ENCODE results near the gene TTC3. TPM values are rescaled to one million over a fixed set of nuclear protein-coding genes. Genes with fewer than 3 reads are reported as not detected.

Gene TTC3
- polyA plus RNA-seq, 1 donor: 107 TPM

DNA sequence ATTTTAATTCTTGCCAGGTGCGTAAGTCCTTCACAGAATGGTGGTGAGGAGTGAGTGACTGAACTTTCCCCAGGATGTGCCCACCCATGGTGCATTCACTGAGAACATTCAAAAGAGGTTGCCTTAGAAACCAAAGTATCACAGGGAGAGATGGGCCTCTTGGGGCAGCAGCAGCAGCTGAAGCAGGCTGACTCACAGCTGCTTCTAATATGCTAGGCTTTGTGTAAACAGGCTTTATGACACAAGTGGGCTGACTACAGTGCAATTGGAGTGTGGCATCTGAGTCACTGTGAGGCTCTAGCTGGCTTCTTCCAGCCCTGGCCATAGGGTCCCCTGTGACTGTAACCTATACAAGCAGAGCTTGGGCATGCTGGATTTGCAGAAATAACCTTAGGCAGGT lies 12.8 kb upstream of the TTC3 start:
- DNase-seq: peak; percentile 67

- DNase-seq: no peak
Measured at GRCh38 chr21:37061926-37062592, 11.0 kb upstream of the TTC3 start.

- no peak for DNase-seq
Measured at GRCh38 chr21:37062593-37062935, 10.5 kb upstream of the TTC3 start.

DNA sequence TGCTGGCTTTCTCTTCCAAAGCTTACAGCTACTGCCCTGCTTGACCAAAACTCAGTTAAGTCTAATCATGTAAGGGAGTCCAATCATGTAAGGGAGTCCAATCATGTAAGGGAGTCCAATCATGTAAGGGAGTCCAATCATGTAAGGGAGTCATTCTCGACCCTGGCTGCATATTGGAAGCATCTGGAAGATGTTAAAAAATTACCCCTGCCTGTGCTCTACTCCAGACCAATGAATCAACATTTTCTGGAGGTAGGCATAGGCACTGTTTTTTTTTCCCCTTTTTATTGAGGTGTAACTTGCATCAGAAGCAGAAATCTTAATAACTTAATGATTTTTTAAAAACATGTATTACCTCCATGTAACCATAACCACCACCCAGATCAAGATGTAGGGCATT lies 9.6 kb upstream of the TTC3 start:
- DNase-seq: no peak

DNA sequence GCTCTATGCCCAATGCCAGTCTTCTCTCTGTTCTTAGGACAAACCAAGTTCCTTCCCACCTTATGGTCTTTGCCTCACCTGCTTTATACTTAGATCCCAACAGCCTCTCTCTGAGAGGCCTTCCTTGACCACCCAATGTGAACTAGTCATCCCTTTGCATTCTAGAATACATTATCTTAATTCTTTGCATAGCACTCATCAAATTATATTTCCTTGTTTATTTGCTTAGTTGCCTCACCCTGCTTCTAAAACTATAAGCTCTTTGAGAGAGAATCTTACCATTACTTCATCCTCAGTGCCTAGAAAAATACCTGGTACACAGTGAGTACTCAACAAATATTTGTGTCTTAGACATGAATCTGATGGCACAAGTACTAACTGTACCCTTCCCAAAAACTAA lies 8.2 kb upstream of the TTC3 start:
- DNase-seq: no peak

GRCh38 chr21:37065561-37066177 lies 7.4 kb upstream of the TTC3 start:
- no peak for DNase-seq

DNA sequence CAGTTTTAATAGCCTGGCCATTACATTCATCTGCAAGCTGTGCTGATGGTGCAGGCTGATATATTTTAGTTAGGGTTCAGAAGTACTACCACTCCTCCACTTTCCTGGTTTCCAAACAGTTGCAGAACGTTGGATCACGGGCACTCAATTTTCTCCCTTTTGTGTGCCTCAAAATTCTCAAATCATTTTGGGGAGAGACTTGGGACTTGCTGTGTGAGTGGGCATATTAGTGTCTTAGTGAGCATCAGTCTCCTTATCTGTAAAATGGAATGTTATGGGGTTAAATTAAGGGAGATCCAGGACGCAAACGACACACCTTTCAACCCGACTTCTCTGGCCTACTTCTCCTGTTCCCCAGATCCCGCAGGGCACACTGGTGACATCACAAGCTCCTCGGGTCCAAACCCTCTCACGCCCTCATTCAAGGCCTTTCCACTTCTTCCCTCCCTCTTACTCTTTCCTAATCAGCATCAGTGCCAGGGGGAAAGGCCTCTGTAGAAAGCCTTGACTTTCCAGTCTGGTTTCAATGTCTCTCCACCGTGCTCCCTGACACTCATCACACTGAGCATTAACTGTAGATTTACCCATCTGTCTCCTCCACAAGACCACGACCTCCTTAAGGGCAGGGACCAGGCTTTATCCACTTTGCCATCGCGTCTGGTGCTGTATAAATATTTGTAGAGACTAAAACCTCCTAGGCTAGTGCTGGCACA lies 1.3 kb upstream of the TTC3 start:
- DNase-seq: peak; percentile 68

DNA sequence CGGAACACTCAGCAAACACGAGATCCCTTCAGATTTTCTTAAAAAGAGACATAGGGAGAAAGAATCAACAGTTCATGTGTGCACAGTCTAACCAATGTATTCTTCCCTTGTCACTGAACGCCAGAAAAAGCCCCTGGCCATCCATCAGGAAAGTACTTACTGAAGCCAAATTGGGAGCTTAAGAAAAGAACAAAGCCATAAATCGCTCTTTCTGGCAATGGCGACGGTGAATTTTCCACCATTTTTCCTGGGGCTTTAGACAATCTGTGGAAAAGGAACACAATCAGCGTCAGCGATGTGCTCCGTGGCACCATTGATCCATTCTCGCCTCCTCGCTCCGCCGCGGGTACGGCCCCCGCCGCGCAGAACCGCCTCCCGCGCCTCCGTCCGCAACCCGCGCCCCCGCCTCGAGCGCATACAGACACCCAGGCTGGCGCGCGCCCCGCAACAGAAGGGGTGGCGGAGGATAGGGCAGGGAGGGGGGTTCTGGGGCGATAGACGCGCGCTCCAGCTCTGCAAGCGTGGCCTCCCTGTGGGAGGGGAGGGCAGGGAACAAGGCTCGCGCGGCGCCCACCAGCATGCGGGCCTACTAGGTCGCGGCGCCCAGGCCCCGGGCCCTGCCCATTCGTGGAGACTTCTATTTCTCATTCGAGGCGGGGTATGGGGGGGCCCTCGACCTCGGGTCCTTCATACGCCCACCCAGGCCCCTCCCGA lies 623 bp upstream of the TTC3 start:
- peak; percentile 87 for DNase-seq

DNA sequence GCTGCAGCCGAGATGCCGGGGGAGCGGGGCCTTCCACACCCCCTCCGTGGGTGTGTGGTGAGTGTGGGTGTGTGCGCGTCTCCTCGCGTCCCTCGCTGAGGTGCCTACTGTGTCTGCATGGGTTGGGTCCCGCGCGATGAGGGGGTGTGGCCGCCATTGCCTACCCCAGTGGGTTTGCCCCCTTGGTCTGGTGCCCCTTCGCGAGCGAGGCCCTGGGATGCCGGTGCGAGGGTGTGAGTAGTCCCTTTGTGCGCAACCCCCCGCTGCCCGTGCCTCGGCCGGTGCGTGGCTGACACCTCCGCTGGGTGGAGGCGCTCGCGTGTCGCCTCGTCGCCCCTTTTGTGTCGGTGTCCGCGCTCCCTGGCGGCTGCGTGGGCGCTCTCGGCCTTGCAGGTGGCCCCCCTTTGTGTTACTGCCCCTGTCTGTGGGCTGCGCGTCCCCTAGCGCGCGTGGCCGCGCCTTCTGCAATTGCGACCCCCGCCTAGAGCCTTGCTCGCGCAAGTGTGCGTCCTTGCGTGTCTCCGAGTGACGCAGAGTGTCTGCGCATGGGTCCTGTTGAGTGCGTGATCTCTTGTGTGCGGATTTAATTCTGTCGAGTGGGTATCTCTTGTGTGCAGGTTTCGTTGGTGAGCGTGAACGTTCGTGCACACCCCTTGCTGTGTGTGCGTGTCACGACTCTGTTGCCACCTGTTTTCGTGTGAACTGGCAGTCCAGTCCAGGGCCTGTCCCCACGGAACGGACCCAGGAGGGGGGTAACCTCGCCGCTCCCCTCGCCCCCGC lies 553 bp downstream of the TTC3 start:
- peak; percentile 82 for DNase-seq

DNA sequence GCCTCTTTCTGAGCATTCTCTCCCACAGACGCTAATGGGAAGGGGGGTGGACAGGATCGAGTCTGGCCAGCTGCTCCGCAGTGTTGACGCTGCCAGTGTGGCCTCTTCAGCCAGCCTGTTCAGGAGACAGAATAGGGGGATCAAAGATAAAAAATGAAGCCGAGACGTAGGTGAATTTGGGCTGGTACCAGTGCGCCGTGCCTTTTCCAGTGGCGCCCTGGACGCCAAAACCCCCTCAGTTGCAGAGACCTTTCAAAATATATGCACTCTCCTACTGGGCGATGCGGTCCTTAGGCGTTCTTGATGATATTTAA lies 1.1 kb downstream of the TTC3 start:
- no peak for DNase-seq

DNA sequence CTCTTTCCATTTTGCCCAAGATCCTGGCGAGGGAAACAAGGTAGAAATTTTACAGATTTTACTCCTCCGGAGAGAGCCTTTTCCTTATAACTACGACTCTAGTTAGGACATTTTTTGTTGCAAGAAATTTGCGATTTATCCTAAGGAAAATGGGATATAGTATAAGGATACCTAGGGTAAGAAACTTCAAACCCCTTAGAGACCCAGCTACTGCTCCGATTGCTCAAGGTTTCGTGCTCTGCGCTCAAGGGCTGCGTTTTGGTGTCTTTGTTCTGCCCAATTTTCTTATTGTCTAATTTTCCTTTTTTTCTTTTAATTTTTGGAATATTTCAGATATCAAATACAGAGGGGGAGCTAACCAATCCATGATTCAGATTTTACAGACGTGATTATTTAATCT lies 1.5 kb downstream of the TTC3 start:
- DNase-seq: no peak

- no peak for DNase-seq
Measured at GRCh38 chr21:37075214-37075770, 2.2 kb downstream of the TTC3 start.

GRCh38 chr21:37076087-37076850 lies 3.2 kb downstream of the TTC3 start:
- no peak for DNase-seq

DNA sequence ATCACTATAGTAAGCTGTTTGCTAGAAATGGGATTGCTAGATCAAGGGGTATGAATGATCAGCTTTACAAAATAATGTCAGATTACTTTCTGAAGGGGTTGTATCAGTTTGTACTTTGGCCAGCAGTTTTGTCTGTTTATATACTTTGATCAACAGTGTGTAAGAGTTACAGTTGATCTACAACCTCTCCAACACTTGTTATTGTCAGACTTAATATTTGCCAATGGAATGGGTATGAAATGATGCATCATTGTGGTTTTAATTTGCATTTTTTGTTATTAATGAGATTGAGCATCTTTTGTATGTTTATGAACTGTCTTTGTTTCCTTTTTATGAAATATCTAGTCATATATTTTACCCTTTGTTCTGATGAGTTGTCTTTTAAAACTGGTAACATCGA lies 4.3 kb downstream of the TTC3 start:
- DNase-seq: no peak

DNA sequence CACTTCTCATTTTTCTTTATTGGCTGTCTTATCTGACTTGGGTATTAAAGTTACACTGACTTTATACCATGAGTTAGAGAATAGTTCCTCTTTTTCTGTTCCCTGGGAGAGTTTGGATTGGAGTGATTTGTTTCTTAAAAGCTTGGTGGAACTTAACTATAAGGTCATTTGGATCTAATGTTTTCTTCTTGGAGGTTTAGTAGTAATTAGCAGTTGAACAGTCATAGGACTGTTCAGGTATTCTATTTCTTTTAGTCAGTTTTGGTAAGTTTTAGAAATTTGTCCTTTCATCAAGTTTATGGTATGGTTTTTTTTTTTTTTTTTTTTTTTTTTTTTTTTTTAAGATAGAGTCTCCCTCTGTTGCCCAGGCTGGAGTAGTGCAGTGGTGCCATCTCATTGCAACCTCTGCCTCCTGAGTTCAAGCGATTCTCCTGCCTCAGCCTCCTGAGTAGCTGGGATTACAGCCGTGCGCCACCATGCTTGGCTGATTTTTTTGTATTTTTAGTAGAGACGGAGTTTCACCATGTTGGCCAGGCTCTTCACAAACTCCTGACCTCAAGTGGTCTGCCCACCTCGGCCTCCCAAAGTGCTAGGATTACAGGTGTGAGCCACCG lies 6.3 kb downstream of the TTC3 start:
- no peak for DNase-seq

GRCh38 chr21:37082375-37082774 lies 9.3 kb downstream of the TTC3 start:
- no peak for DNase-seq

- DNase-seq: no peak
Measured at GRCh38 chr21:37082856-37083528, 9.9 kb downstream of the TTC3 start.

GRCh38 chr21:37085726-37086125 lies 12.7 kb downstream of the TTC3 start:
- DNase-seq: no peak

DNA sequence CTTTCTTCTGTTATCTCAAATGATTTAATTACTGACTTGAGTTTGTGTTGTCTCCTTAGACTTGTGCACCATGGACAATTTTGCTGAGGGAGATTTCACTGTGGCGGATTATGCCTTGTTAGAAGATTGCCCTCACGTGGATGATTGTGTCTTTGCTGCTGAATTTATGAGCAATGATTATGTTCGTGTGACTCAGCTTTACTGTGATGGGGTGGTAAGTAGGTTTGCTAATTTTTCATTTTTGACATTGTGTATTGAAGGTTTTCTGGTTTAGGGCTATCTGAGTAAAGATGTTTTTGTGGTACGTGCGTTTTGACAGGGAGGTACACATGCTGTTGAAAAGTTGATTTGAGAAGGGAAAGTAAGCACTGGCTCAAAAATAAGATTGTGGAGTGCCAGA lies 14.1 kb downstream of the TTC3 start:
- DNase-seq: no peak

DNA sequence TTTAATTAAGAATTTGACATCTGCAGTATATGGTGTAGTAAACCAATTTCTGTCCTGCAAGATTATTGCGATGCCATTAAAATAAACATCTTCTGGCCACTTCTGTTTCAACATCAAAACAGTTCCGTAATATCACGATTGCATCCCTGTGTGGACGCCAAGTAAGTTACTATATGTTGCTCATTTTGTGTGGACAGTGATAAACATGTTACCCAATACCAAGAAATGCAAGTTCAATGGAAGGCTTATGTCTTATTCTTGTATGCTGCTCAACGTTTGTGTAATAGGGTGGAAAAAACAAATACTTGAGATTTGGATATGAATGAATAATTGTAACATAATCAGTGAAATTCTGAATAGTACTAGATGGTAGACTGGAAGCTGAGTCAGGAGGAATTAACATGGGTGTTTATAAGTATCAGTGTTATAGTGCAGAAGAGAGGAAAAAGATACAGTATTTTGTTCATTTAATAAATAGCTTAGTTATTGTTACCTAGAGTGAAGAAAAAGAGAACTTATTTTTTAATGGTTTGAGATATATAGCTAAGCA lies 15.2 kb downstream of the TTC3 start:
- no peak for DNase-seq
